ENCODE results near the gene RNF41. TPM values are rescaled to one million over a fixed set of nuclear protein-coding genes. Genes with fewer than 3 reads are reported as not detected.

RNF41 gene
- total and polyA plus RNA-seq, 2 of the 13 experiments (the other 11 are each of a cell fraction or from before 2014, with no cell fraction given), result 27.1 to 39.4 TPM

DNA sequence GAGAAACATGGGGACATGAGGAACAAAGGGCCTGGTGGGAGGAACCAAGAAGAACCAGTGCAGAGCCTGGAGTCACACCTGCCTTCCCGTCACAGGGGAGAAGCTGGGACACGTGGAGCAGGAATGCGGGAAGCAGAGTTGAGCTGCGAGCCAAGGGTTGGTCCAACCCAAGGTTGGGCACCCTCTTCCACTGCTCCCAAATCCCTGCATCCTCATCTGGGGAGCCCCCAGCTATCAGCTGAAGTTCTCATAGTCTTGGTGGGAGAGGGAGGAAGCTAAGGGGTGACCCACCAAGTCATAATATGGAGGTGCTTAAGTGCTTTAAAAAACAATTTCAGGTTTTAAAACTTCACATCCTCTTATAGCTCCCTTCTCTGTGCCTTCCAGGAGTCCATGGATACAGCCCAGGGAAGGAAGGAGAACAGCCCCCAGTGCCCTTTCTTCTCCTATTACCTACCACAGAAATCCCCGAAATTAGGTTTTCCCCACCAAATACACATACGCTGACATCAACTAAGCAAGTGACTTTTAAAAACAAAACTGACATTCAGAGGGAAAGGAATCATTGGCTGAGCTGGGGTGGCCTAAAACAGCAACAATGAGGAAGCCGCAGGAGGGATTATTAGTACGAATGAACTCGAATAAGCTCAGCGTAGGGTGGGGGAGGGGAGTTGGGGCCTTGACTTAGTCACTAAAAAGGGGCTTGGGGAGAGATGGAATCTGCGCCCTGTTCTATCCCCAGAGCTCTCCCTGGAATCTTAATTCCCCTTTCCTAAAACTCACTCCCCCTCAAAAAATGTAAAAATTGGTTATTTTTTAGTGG lies 59.0 kb downstream of the RNF41 start:
- intact Hi-C loops (cut with micrococcal nuclease; ENCODE audit: unreplicated experiment) (no loop called here), in situ Hi-C loops (cut with HindIII; ENCODE audit: extremely low pct_ligation_motif_present, low pct_unique_long_range_greater_than_20kb) (no loop called here)
- Histone ChIP-seq H3K9ac (ENCODE audit: insufficient read depth, low read depth, low read length) (no peak overlapping the region), H3K4me1 (ENCODE audit: insufficient read depth, low read length) (peaks cover 28% of the 10 kb centered on the region), H3K36me3 (replicated peaks in 1 of 2; ENCODE audit: control insufficient read depth in 1 of 2, insufficient read depth in 2 of 2, low read length in 2 of 2) (peaks cover 33 to 60% of the 10 kb centered on the region in 2 experiments), H3K27ac (ENCODE audit: extremely low read length, insufficient read depth, low read length) (no peak overlapping the region), H2AFZ (ENCODE audit: low read length) (no peak overlapping the region), H4K20me1 (ENCODE audit: insufficient read depth, low read length) (peaks cover 28% of the 10 kb centered on the region), H3K27me3 (ENCODE audit: control insufficient read depth in 1 of 2, insufficient read depth in 2 of 2, low read length in 2 of 2) (no peaks in the 10 kb centered on the region; a peak in 1 of 5 replicates), H3K9me3 (ENCODE audit: low read length) (no peaks in the 10 kb centered on the region), H3K79me2 (ENCODE audit: insufficient read depth, low read length) (peaks cover 25% of the 10 kb centered on the region), H3K4me3 (replicated peaks in 1 of 3; ENCODE audit: insufficient read depth in 1 of 3, low read depth in 2 of 3, low read length in 3 of 3) (no peak overlapping the region), H3K4me2 (ENCODE audit: low read depth, low read length) (no peak overlapping the region)
- WGBS (ENCODE audit: low lambda C conversion rate), result 95% methylated on average over 11 of the region's 11 CpGs
- no peak for ATAC-seq
- DNase-seq (ENCODE audit: low spot score), result no peak
- ChIA-PET CTCF (ENCODE audit: low intra/inter-chr PET ratio, low total read pairs) (no interaction called here), POLR2A (interaction anchor here (0.7 to 3.3 kb wide), 8 partner anchors 11 to 59 kb away, joined by 3 to 20 read pairs (median 6); partner anchors contain the start of genes ESYT1, RNF41, SMARCC2 and ZC3H10)
- TF ChIP-seq POLR2G (IDR thresholded peaks at IDR 0.05; ENCODE audit: low read depth, low read length), result peak; percentile 53; the same call in 1 of the 2 replicates
- TF ChIP-seq POLR2A (IDR thresholded peaks at IDR 0.05; ENCODE audit: insufficient read depth in 1 of 2, low read depth in 2 of 2, low read length in 2 of 2), result peak; percentile 45 to 51; a peak in 3 of 4 replicates
- TF ChIP-seq SIX1 (CRISPR knock-in tag; IDR thresholded peaks at IDR 0.05; ENCODE audit: borderline replicate concordance), result no peak
- TF ChIP-seq STAT5B (CRISPR knock-in tag; IDR thresholded peaks at IDR 0.05), result no peak
- TF ChIP-seq SMYD3 (CRISPR knock-in tag; IDR thresholded peaks at IDR 0.05), result no peak
- TF ChIP-seq POLR2AphosphoS5 (IDR thresholded peaks at IDR 0.05; ENCODE audit: low read depth, low read length), result peak; percentile 42; the same call in 1 of the 2 replicates
- TF ChIP-seq RBM22 (optimal IDR thresholded peaks at IDR 0.05; ENCODE audit: low read length), result peak; percentile 49
- TF ChIP-seq RBFOX2 (IDR thresholded peaks at IDR 0.05; ENCODE audit: low read depth, low read length), result 0 out of 2 replicates have a peak, but pooled peaks have one; percentile 19
- FAIRE-seq, result no peak
- TSS peak; percentile 34 for BruUV-seq (replicated peaks)

Data from HepG2 (cell line).